Neural progenitor cell (in vitro differentiated cells): ENCODE results near the gene PITX3. TPM values are rescaled to one million over a fixed set of nuclear protein-coding genes. Genes with fewer than 3 reads are reported as not detected.

ENCODE experiments used
- DNase-seq: peaks from one replicate; pipeline ENCODE4 v3.0.0-alpha.2; 2016; ENCODE audit warnings: low spot score
- H2AFZ ChIP-seq: fragments of 200-600 bp; sonication (generic); replicated peaks from 2 replicates; pipeline ENCODE4 v1.6.1; 2016; ENCODE audit warnings: antibody characterized with exemption
- H3F3A ChIP-seq: fragments of 200-600 bp; sonication (generic); 2 replicates; pipeline ENCODE4 v1.6.1; 2016; ENCODE audit warnings: antibody characterized with exemption, low read depth
- H3K27ac ChIP-seq: fragments of 200-600 bp; sonication (generic); 2 replicates; pipeline ENCODE4 v1.5.1; 2016; ENCODE audit warnings: mild to moderate bottlenecking
- H3K27me3 ChIP-seq: fragments of 200-600 bp; sonication (generic); 2 replicates; pipeline ENCODE4 v1.6.1; 2016; ENCODE audit warnings: mild to moderate bottlenecking, moderate library complexity
- H3K36me3 ChIP-seq: fragments of 200-600 bp; sonication (generic); 2 replicates; pipeline ENCODE4 v1.5.1; 2016
- H3K4me1 ChIP-seq: fragments of 200-600 bp; sonication (generic); 2 replicates; pipeline ENCODE4 v1.6.1; 2016; ENCODE audit warnings: mixed run types
- H3K4me2 ChIP-seq: fragments of 200-600 bp; sonication (generic); 2 replicates; pipeline ENCODE4 v1.6.1; 2016
- H3K4me3 ChIP-seq: fragments of 200-600 bp; sonication (generic); 2 replicates; pipeline ENCODE4 v1.5.1; 2016
- H3K79me2 ChIP-seq: fragments of 200-600 bp; sonication (generic); 2 replicates; pipeline ENCODE4 v1.6.1; 2016; ENCODE audit warnings: low read depth
- H3K9ac ChIP-seq: fragments of 200-600 bp; sonication (generic); 2 replicates; pipeline ENCODE4 v1.6.1; 2016
- H3K9me3 ChIP-seq: fragments of 200-600 bp; sonication (generic); 2 replicates; pipeline ENCODE4 v1.5.1; 2016; ENCODE audit warnings: low read depth
- H4K20me1 ChIP-seq: fragments of 200-600 bp; sonication (generic); 2 replicates; pipeline ENCODE4 v1.6.1; 2016; ENCODE audit warnings: low read depth
- H3K27ac Mint-ChIP-seq: 3 replicates; pipeline ENCODE4 v1.8.0; 2021; ENCODE audit warnings: mixed read lengths
- H3K27me3 Mint-ChIP-seq: 2 replicates; pipeline ENCODE4 v1.8.0; 2022; ENCODE audit warnings: low read depth, mild to moderate bottlenecking, inconsistent platforms, moderate library complexity, mixed read lengths; ENCODE audit not compliant: insufficient read depth
- H3K36me3 Mint-ChIP-seq: 3 replicates; pipeline ENCODE4 v1.8.0; 2021; ENCODE audit warnings: mixed read lengths
- H3K4me1 Mint-ChIP-seq: 3 replicates; pipeline ENCODE4 v1.8.0; 2021; ENCODE audit warnings: mixed read lengths
- H3K4me3 Mint-ChIP-seq: 3 replicates; pipeline ENCODE4 v1.8.0; 2021; ENCODE audit warnings: mild to moderate bottlenecking, moderate library complexity, mixed read lengths
- H3K9me3 Mint-ChIP-seq: 3 replicates; pipeline ENCODE4 v1.8.0; 2020; ENCODE audit warnings: mixed read lengths
- CTCF ChIP-seq: fragments of 200-600 bp; sonication (generic); IDR thresholded peaks from 2 replicates; pipeline ENCODE4 v1.5.1; 2017; ENCODE audit warnings: antibody characterized with exemption, mild to moderate bottlenecking
- EZH2 ChIP-seq: fragments of 200-600 bp; sonication (generic); IDR thresholded peaks from 2 replicates; pipeline ENCODE4 v1.6.1; 2017; ENCODE audit warnings: antibody characterized with exemption, mild to moderate bottlenecking, moderate library complexity
- EZH2phosphoT487 ChIP-seq: fragments of 200-600 bp; sonication (generic); IDR thresholded peaks from 2 replicates; pipeline ENCODE4 v1.6.1; 2017; ENCODE audit warnings: antibody characterized with exemption
- total RNA-seq: library from RNA; depleted of rRNA; stranded (reverse); fragments of >200 nt; gene quantifications from 2 replicates; pipeline ENCODE4 v1.2.3, GENCODE V29; 2015; ENCODE audit warnings: low replicate concordance

PITX3 gene
- total RNA-seq, 1 donor from 2014 or later, result not detected

- Mint-ChIP-seq H3K4me1 (peaks cover 11% of the 10 kb centered on the region), H3K4me3 (no peak overlapping the region), H3K9me3 (no peaks in the 10 kb centered on the region), H3K27ac (no peak overlapping the region), H3K27me3 (no peaks in the 10 kb centered on the region), H3K36me3 (peaks cover 20% of the 10 kb centered on the region)
- Histone ChIP-seq H3K9me3 (no peaks in the 10 kb centered on the region), H3K27me3 (no peaks in the 10 kb centered on the region), H2AFZ (no peak overlapping the region), H3K9ac (no peak overlapping the region), H4K20me1 (peaks cover 14% of the 10 kb centered on the region), H3K36me3 (peaks cover 12% of the 10 kb centered on the region), H3K27ac (no peak overlapping the region), H3K79me2 (peaks cover 10% of the 10 kb centered on the region), H3K4me1 (no peaks in the 10 kb centered on the region), H3K4me2 (no peak overlapping the region), H3F3A (no peaks in the 10 kb centered on the region), H3K4me3 (no peak overlapping the region)
- no peak for DNase-seq
- TF ChIP-seq EZH2, result no peak
- no peak for TF ChIP-seq CTCF
- no peak for TF ChIP-seq EZH2phosphoT487
Observed at GRCh38 chr10:102261842-102262241, 20.5 kb upstream of the PITX3 start.

DNA sequence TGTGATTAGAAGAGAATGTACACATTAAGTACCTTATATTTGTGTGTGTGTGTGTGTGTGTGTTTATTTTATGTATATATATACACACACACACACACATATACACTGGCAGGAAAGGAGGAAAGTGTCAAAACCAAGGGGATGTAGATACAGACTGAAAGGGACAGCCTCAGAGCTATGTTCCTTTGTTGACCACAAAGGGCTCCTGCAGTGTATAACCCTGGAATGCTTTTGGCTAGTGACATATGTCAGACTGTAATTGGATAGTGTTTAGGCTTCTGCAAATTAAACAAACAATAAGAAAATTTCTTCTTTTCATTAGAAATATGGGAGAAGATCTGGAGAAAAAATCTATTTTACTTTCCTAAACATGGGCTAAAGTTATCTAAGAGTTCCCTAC, 19.9 kb upstream of the PITX3 start:
- no peak overlapping the region for H3K4me3 ChIP-seq
- H2AFZ ChIP-seq, result no peak overlapping the region
- no peak overlapping the region for H3K4me3 Mint-ChIP-seq
- TF ChIP-seq EZH2, result no peak
- no peak for TF ChIP-seq CTCF
- TF ChIP-seq EZH2phosphoT487, result no peak
- no peaks in the 10 kb centered on the region for H3K27me3 Mint-ChIP-seq
- H3K9ac ChIP-seq, result no peak overlapping the region
- no peaks in the 10 kb centered on the region for H3F3A ChIP-seq
- H3K79me2 ChIP-seq, result peaks cover 14% of the 10 kb centered on the region
- peaks cover 14% of the 10 kb centered on the region for H4K20me1 ChIP-seq
- H3K4me1 Mint-ChIP-seq, result peaks cover 11% of the 10 kb centered on the region
- no peaks in the 10 kb centered on the region for H3K9me3 Mint-ChIP-seq
- peaks cover 12% of the 10 kb centered on the region for H3K36me3 ChIP-seq
- H3K27me3 ChIP-seq, result no peaks in the 10 kb centered on the region
- no peak overlapping the region for H3K27ac ChIP-seq
- H3K27ac Mint-ChIP-seq, result no peak overlapping the region
- H3K4me1 ChIP-seq, result no peaks in the 10 kb centered on the region
- H3K9me3 ChIP-seq, result no peaks in the 10 kb centered on the region
- no peak overlapping the region for H3K4me2 ChIP-seq
- no peak for DNase-seq
- H3K36me3 Mint-ChIP-seq, result peaks cover 20% of the 10 kb centered on the region

GRCh38 chr10:102255404-102255803, 14.1 kb upstream of the PITX3 start:
- DNase-seq, result no peak
- no peak overlapping the region for H3K9ac ChIP-seq
- no peaks in the 10 kb centered on the region for H3K9me3 ChIP-seq
- Mint-ChIP-seq H3K4me1 (no peaks in the 10 kb centered on the region), H3K27me3 (no peaks in the 10 kb centered on the region), H3K9me3 (no peaks in the 10 kb centered on the region), H3K36me3 (peaks cover 9% of the 10 kb centered on the region), H3K27ac (no peak overlapping the region), H3K4me3 (no peak overlapping the region)
- no peak overlapping the region for H3K27ac ChIP-seq
- H3F3A ChIP-seq, result no peaks in the 10 kb centered on the region
- peaks cover 22% of the 10 kb centered on the region for H4K20me1 ChIP-seq
- TF ChIP-seq EZH2phosphoT487, result no peak
- no peak for TF ChIP-seq EZH2
- TF ChIP-seq CTCF, result no peak
- H3K36me3 ChIP-seq, result peaks cover 12% of the 10 kb centered on the region
- peaks cover 61% of the 10 kb centered on the region for H3K79me2 ChIP-seq
- no peaks in the 10 kb centered on the region for H3K27me3 ChIP-seq
- no peaks in the 10 kb centered on the region for H3K4me1 ChIP-seq
- H2AFZ ChIP-seq, result no peak overlapping the region
- no peak overlapping the region for H3K4me3 ChIP-seq
- H3K4me2 ChIP-seq, result no peak overlapping the region
